Measurements from ENCODE around the gene FBXO44. TPM values are rescaled to one million over a fixed set of nuclear protein-coding genes. Genes with fewer than 3 reads are reported as not detected.
A peak's percentile ranks its signal among the peaks of the same experiment; 100 is the strongest.

Gene FBXO44
- total and polyA plus RNA-seq, 12 donors: 6.3 to 121 (median 38.1) TPM

- Histone ChIP-seq H3K36me3 (replicated peaks in 1 of 2) (no peaks in the 10 kb centered on the region), H3K27ac (no peak overlapping the region), H3K4me3 (no peak overlapping the region), H3K27me3 (peaks cover 18% of the 10 kb centered on the region), H3K9me3 (replicated peaks in 1 of 3) (no peaks in the 10 kb centered on the region), H3K4me1 (replicated peaks in 1 of 2) (peaks cover 0 to 7% of the 10 kb centered on the region in 2 donors)
- no peak for TF ChIP-seq CTCF (IDR thresholded peaks at IDR 0.05)
- TF ChIP-seq POLR2A (IDR thresholded peaks at IDR 0.05): no peak
- intact Hi-C loops (cut with DNase I): no loop called here
- no peak for DNase-seq
- WGBS, 4 donors: 44 to 80% (median 77%) methylated on average over 1 to 8 of the region's 8 CpGs
Observed at GRCh38 chr1:11697188-11697892, 42.7 kb downstream of the FBXO44 start.

GRCh38 chr1:11697893-11698210 is 43.2 kb downstream of the FBXO44 start:
- Histone ChIP-seq H3K4me3 (no peak overlapping the region), H3K36me3 (replicated peaks in 1 of 2) (no peaks in the 10 kb centered on the region), H3K4me1 (replicated peaks in 1 of 2) (peaks cover 0 to 7% of the 10 kb centered on the region in 2 donors), H3K27me3 (peaks cover 13% of the 10 kb centered on the region), H3K27ac (no peak overlapping the region), H3K9me3 (replicated peaks in 1 of 3) (no peaks in the 10 kb centered on the region)
- TF ChIP-seq CTCF (IDR thresholded peaks at IDR 0.05) (no peak), POLR2A (IDR thresholded peaks at IDR 0.05) (no peak)
- intact Hi-C loops (cut with DNase I): no loop called here
- WGBS, 4 donors: 71 to 91% (median 72%) methylated on average over 2 to 5 of the region's 5 CpGs
- no peak for DNase-seq

- no peak overlapping the region for H3K4me3 ChIP-seq
- peaks cover 5% of the 10 kb centered on the region for H3K27me3 ChIP-seq
- no peak for TF ChIP-seq POLR2A (IDR thresholded peaks at IDR 0.05)
- TF ChIP-seq CTCF (IDR thresholded peaks at IDR 0.05): no peak
- H3K36me3 ChIP-seq (replicated peaks in 1 of 2): no peaks in the 10 kb centered on the region
- peaks cover 0 to 7% of the 10 kb centered on the region in 2 donors for H3K4me1 ChIP-seq (replicated peaks in 1 of 2)
- H3K27ac ChIP-seq: no peak overlapping the region
- WGBS, 4 donors: 43 to 56% (median 48%) methylated on average over 26 to 34 of the region's 34 CpGs
- intact Hi-C loops (cut with DNase I): no loop called here
- H3K9me3 ChIP-seq (replicated peaks in 1 of 3): no peaks in the 10 kb centered on the region
- no peak for DNase-seq
Observed at GRCh38 chr1:11700601-11701467, 46.2 kb downstream of the FBXO44 start.

- Histone ChIP-seq H3K4me3 (no peak overlapping the region), H3K27ac (no peak overlapping the region), H3K9me3 (replicated peaks in 1 of 3) (no peaks in the 10 kb centered on the region), H3K36me3 (replicated peaks in 1 of 2) (no peaks in the 10 kb centered on the region), H3K27me3 (peaks cover 5% of the 10 kb centered on the region), H3K4me1 (replicated peaks in 1 of 2) (peaks cover 0 to 7% of the 10 kb centered on the region in 2 donors)
- TF ChIP-seq POLR2A (IDR thresholded peaks at IDR 0.05): no peak
- no peak for TF ChIP-seq CTCF (IDR thresholded peaks at IDR 0.05)
- peak; percentile 68 to 78 (median 73) for DNase-seq
- 22 to 41% (median 30%) methylated on average over 2 to 15 of the region's 15 CpGs for WGBS, 4 donors
- intact Hi-C loops (cut with DNase I): no loop called here
Observed at GRCh38 chr1:11701551-11701961, 46.9 kb downstream of the FBXO44 start.

Measured in adrenal gland (tissue), 12 donors.